Muscle layer of colon (tissue), 2 donors: ENCODE results near the gene ACCSL.
A peak's percentile ranks its signal among the peaks of the same experiment; 100 is the strongest.

Source experiments
- H3K27ac ChIP-seq: one replicate; pipeline ENCODE4 v1.7.0; 2013; ENCODE audit warnings: low read depth, mild to moderate bottlenecking, low read length, moderate library complexity
- H3K27me3 ChIP-seq, 2 donors: one replicate each; pipeline ENCODE4 v1.7.0; 2013; ENCODE audit warnings: low read length in 2 of 2, mild to moderate bottlenecking in 2 of 2; ENCODE audit not compliant: insufficient read depth in 2 of 2, control insufficient read depth in 1 of 2
- H3K36me3 ChIP-seq: one replicate; pipeline ENCODE4 v1.7.0; 2013; ENCODE audit warnings: mild to moderate bottlenecking, low read length; ENCODE audit not compliant: insufficient read depth
- H3K4me1 ChIP-seq: one replicate; pipeline ENCODE4 v1.7.0; 2013; ENCODE audit warnings: mild to moderate bottlenecking, low read length; ENCODE audit not compliant: insufficient read depth
- H3K4me3 ChIP-seq, 2 donors: one replicate each; pipeline ENCODE4 v1.7.0; 2013; ENCODE audit warnings: low read length in 2 of 2, low read depth in 1 of 2, mild to moderate bottlenecking in 1 of 2, moderate library complexity in 1 of 2
- H3K9ac ChIP-seq: one replicate; pipeline ENCODE4 v1.7.0; 2013; ENCODE audit warnings: low read length
- H3K9me3 ChIP-seq: one replicate; pipeline ENCODE4 v1.7.0; 2013; ENCODE audit warnings: mild to moderate bottlenecking, low read length
- donor health status: abdominal sarcoma.
- donor health status: Adenocarcinoma of cecum.

Gene ACCSL

GRCh38 chr11:44083906-44084305, 36.1 kb downstream of the ACCSL start:
- H3K9ac ChIP-seq, result no peak overlapping the region
- H3K27me3 ChIP-seq, result no peaks in the 10 kb centered on the region
- H3K9me3 ChIP-seq, result no peaks in the 10 kb centered on the region
- no peak overlapping the region for H3K27ac ChIP-seq
- peaks cover 5% of the 10 kb centered on the region for H3K4me1 ChIP-seq
- no peak overlapping the region for H3K4me3 ChIP-seq
- H3K36me3 ChIP-seq, result peaks cover 6% of the 10 kb centered on the region

- Histone ChIP-seq H3K27me3 (no peaks in the 10 kb centered on the region), H3K9ac (no peak overlapping the region), H3K36me3 (no peaks in the 10 kb centered on the region), H3K9me3 (no peaks in the 10 kb centered on the region), H3K4me1 (peaks cover 5% of the 10 kb centered on the region), H3K27ac (no peak overlapping the region), H3K4me3 (no peak overlapping the region)
Measured at GRCh38 chr11:44085330-44085729, 37.5 kb downstream of the ACCSL start.

DNA sequence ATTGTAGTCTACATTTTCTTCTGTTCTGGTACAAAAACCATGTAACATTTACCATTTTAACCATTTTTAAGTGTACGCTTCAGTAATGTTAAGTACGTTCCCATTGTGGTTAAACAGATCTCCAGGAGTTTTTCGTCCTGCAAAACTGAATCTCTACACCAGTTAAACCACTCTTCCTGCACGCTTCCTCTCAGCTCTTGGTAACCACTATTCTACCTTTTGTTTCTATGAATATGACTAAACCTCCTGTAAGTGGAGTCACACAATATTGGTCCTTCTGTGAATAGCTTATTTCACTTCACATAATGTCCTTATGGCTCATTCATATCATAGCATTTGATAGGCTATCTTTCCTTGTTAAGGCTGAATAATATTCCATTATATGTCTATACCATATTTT, 40.6 kb downstream of the ACCSL start:
- Histone ChIP-seq H3K9me3 (no peaks in the 10 kb centered on the region), H3K27me3 (no peaks in the 10 kb centered on the region), H3K36me3 (no peaks in the 10 kb centered on the region), H3K9ac (no peak overlapping the region), H3K27ac (no peak overlapping the region), H3K4me3 (no peak overlapping the region), H3K4me1 (peaks cover 5% of the 10 kb centered on the region)

DNA sequence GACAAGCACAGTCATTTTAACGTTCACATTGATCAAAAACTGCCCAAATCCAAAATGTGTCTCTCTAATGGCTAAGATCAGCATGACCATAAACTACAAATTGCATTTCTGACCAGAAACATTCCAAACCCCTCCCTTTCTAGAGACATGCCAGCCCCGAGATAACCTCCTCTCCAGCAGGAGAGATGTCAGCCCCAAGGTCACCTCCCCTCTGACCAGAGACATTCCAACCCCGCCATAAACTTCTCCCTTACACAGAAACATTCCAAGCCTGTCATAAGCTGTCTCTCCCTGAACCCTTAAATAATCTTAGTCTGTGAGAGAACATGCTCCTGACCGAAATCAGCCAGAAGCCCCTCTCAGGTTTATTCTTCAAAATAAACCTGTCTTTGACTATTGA, 41.1 kb downstream of the ACCSL start:
- Histone ChIP-seq H3K4me3 (no peak overlapping the region), H3K9me3 (no peaks in the 10 kb centered on the region), H3K27ac (no peak overlapping the region)

GRCh38 chr11:44090539-44090938, 42.8 kb downstream of the ACCSL start:
- H3K36me3 ChIP-seq, result no peaks in the 10 kb centered on the region
- H3K27ac ChIP-seq, result no peak overlapping the region
- no peaks in the 10 kb centered on the region for H3K9me3 ChIP-seq
- H3K4me1 ChIP-seq, result peaks cover 11% of the 10 kb centered on the region
- no peak overlapping the region for H3K9ac ChIP-seq
- H3K27me3 ChIP-seq, result no peaks in the 10 kb centered on the region
- H3K4me3 ChIP-seq, result no peak overlapping the region

More for the DNA sequence above, 41.1 kb downstream of the ACCSL start:
- Histone ChIP-seq H3K9ac (no peak overlapping the region), H3K4me1 (peaks cover 5% of the 10 kb centered on the region), H3K27me3 (no peaks in the 10 kb centered on the region), H3K36me3 (no peaks in the 10 kb centered on the region)

- Histone ChIP-seq H3K27ac (no peak overlapping the region), H3K4me1 (peaks cover 18% of the 10 kb centered on the region), H3K27me3 (no peaks in the 10 kb centered on the region), H3K4me3 (no peak overlapping the region), H3K36me3 (no peaks in the 10 kb centered on the region), H3K9ac (no peak overlapping the region), H3K9me3 (no peaks in the 10 kb centered on the region)
Measured at GRCh38 chr11:44094260-44094868, 46.6 kb downstream of the ACCSL start.

DNA sequence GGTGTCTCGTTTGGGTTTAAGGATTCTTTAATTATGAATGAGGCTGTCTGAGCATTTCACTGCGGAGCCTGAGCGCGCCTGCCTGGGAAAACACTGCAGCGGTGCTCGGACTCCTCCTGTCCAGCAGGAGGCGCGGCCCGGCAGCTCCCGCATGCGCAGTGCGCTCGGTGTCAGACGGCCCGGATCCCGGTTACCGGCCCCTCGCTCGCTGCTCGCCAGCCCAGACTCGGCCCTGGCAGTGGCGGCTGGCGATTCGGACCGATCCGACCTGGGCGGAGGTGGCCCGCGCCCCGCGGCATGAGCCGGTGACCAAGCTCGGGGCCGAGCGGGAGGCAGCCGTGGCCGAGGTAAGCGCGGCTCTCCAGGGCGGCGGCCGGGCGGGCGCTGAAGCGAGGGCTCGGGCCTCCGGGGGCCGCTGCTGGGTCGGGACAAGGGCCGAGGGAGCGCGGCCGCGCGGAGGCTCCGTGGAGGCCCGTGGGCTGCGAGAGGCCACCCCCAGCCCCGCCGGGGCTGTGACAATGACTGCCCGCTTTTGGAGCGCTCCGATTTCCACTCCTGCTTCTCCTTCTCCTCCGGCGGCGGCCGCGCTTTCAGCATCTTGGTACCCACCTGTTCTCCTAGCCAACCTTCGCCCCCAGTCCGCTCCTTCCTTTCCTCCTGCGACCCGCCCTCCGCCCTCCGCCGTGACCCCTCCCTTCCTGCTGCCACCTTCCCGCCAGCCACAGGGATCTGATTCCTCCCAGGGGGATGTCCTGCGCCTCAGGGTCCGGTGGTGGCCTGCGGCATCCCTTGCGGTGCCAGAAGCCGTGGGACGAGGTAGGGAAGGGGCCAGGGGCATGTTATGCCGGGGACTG, 48.0 kb downstream of the ACCSL start, which contains the start of gene EXT2:
Gene EXT2, plus strand, starts transcription at position 173 of the 854 bp plus-strand sequence. CDS start 12,035 bp downstream, outside the sequence.
- Histone ChIP-seq H3K36me3 (no peaks in the 10 kb centered on the region), H3K27me3 (no peaks in the 10 kb centered on the region), H3K9me3 (no peaks in the 10 kb centered on the region), H3K27ac (peak within 1 kb of the TSS; percentile 82), H3K9ac (peak within 1 kb of the TSS; percentile 59), H3K4me3 (peak within 1 kb of the TSS; percentile 72 to 89), H3K4me1 (peaks cover 18% of the 10 kb centered on the region)

GRCh38 chr11:44096360-44097185, 48.8 kb downstream of the ACCSL start:
- H3K9ac ChIP-seq, result peak overlapping the region; percentile 59
- peak overlapping the region; percentile 82 for H3K27ac ChIP-seq
- peaks cover 18% of the 10 kb centered on the region for H3K4me1 ChIP-seq
- H3K4me3 ChIP-seq, result peak overlapping the region; percentile 72 to 89
- H3K9me3 ChIP-seq, result no peaks in the 10 kb centered on the region
- no peaks in the 10 kb centered on the region for H3K36me3 ChIP-seq
- H3K27me3 ChIP-seq, result no peaks in the 10 kb centered on the region

DNA sequence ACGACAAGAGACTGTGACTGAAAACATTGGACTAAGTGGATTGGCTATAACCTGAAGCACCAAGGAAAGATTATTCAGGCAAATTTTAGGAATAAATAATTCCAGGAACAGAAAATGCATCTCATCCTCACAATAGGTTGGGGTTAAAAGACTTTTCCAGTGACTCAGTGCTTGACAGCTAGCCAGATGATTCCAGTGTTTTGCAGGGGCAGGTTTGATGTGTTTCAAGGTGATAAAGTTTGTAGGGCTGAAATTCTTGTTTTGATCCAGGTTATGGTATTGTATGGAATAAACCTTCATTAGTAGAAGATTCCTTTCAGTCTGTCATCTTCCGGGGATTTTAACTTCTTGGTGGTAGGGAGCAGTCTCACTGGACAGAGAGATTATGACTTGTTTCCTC, 50.0 kb downstream of the ACCSL start:
- no peaks in the 10 kb centered on the region for H3K36me3 ChIP-seq
- no peaks in the 10 kb centered on the region for H3K27me3 ChIP-seq
- H3K4me1 ChIP-seq, result peaks cover 18% of the 10 kb centered on the region
- H3K4me3 ChIP-seq, result no peak overlapping the region
- H3K9me3 ChIP-seq, result no peaks in the 10 kb centered on the region
- no peak overlapping the region for H3K27ac ChIP-seq
- no peak overlapping the region for H3K9ac ChIP-seq

GRCh38 chr11:44101098-44101497, 53.3 kb downstream of the ACCSL start:
- no peaks in the 10 kb centered on the region for H3K27me3 ChIP-seq

More at GRCh38 chr11:44101098-44101497, 53.3 kb downstream of the ACCSL start:
- Histone ChIP-seq H3K4me1 (peaks cover 8% of the 10 kb centered on the region), H3K36me3 (no peaks in the 10 kb centered on the region), H3K9ac (no peak overlapping the region), H3K4me3 (no peak overlapping the region), H3K9me3 (no peaks in the 10 kb centered on the region), H3K27ac (no peak overlapping the region)
